GM18951 (cell line): ENCODE results near the gene PCBP2.

Experiments
- POLR2A ChIP-seq: IDR thresholded peaks from 4 replicates; pipeline ENCODE4 v1.6.1; 2011; ENCODE audit warnings: mild to moderate bottlenecking; ENCODE audit not compliant: insufficient read length, insufficient read depth; ENCODE audit errors: extremely low read depth
- in situ Hi-C: fragments of 300-500 bp; cut with MboI; formaldehyde crosslinking; loops from one replicate; pipeline ENCODE4 v1.12.0; 2022; ENCODE audit warnings: low sequenced_read_pairs, mixed read lengths, inconsistent platforms; ENCODE audit not compliant: unreplicated experiment

Gene PCBP2

DNA sequence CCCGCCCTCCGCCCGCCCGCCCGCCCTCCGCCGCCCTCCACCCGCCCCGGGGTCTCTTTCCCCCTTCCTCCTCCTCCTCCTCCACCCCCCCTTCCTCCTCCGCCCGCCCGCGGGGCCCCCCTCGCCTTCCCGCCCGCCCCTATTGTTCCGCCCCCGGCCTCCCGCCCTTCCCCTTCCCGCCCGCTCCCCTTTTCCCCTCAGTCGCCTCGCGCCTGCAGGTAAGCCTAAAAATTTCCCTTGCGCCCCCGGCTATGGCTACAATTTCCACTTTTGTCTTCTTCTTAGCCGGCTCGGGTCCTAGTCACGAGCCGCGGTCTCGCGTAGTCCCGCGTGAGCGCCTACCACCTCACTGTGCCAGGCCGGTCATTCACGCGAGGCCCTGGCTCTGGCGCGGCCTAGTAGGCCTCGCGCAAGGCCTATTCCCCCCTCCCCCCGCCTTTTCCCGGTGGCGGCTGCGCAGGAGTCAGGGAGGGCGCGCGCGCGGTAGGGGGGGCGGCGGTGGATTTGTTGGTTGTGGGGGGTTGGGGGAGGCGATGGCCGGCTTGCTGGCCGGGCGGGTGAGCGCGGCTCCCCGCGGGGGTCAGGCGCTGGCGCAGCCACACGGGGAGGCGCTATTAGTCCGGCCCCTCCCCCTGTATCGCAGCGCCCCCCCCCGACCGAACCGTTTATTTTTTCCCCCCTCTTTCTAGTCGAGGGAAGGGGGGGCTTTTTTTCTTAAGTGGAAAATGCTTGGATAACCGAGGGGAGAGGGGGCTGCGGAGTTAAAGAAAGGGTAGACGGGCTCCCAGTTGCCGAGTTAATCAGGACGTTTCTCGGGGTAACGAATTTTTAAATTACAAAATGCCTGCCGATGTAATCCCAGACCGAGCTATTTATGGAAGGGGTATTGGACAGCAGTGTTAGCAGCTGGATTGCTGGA lies 516 bp downstream of the PCBP2 start:
- no peak for TF ChIP-seq POLR2A
- in situ Hi-C loops, result no loop called here

DNA sequence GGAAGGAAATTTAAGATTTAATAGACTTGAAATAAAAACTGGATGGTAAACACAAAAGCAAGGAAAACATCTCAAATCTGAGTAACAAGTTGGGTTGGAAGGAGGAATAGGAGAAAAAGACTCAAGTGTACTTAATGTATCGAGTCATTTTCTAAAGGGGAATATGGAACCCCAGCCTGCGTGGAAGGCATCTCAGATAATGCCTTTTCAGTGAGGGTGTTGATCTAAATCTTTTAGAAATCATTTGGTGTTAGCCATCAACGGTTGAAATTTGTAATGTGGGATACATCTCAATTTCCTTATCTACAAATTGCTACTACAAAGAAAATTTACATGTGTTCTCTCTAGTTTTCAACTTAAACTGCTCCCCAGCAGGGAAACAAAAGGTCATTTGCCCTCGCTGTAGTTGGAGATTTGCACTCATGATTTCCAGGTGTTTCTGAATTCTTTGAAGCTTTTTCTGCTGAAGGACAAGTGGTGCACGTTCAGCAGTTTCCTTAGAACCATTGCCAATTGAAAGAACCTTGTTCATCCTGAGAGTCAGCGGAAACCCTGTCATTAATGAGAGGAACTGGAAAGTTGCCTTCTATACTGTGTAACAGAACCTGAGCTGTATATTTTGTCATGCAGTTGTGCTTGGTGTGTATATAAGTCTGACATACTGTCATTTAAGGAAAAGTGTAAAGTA lies 2.2 kb downstream of the PCBP2 start:
- in situ Hi-C loops, result no loop called here
- no peak for TF ChIP-seq POLR2A

DNA sequence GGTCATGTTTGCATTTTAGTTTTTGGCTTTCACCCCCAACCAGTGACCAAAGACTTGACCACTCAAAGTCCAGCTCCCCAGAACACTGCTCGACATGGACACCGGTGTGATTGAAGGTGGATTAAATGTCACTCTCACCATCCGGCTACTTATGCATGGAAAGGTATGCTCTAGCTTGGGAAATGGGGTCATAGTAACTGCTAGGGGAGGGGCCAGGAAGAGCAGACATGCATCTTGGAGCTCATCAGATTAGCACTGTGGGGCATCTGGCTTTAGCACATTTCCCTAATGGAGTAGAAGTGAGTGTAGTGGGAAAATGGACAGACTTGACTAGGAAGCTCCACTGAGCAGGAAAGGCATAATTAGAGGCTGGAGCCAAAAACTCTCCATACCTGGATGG lies 2.8 kb downstream of the PCBP2 start:
- in situ Hi-C loops, result no loop called here

DNA sequence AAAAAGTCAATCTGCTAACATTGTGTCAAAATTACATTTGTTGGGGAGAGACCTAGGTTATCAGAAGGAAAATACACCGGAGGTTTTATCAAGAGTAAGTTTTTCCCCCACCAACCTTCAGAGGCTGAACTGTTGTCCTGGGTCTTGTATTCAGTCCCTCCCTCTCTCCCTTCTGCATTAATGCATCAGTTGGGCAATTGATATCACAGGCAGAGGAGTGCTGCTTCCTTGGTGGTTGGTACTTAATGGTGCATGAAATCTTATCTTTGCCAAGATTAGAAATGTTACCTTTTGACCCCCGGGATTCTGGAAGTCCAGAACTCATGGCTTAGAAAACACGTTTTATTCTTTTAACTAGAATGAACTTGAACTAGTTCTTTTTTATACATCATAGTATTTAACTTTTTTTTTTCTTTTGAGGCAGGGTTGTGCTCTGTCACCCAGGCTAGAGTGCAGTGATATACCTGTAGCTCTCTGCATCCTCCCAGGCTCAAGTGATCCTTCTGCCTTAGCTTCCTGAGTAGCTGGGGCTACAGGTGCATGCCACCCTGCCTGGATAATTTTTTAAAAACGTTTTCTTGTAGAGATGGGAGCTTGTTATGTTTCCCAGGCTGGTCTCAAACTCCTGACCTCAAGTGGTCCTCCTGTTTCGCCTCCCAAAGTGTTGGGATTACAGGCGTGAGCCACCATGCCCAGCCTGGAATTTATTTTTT lies 4.9 kb downstream of the PCBP2 start:
- TF ChIP-seq POLR2A, result no peak
- in situ Hi-C loops, result no loop called here

More for the DNA sequence above, 2.8 kb downstream of the PCBP2 start:
- TF ChIP-seq POLR2A, result no peak

DNA sequence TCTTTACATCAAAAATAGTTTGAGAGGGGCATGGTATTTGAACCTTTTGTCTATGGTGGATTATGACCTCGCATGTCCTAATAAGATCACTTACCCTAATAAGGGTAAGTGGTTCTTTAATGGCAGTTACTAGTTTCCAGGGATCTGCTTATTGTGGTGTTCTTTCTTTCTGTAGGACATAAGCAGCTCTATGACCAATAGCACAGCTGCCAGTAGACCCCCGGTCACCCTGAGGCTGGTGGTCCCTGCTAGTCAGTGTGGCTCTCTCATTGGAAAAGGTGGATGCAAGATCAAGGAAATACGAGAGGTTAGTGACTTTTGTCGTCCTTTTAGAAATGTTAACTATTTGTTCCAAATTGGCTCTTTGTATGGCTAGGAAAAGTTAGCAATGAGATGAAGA lies 7.2 kb downstream of the PCBP2 start:
- no peak for TF ChIP-seq POLR2A
- in situ Hi-C loops, result no loop called here

DNA sequence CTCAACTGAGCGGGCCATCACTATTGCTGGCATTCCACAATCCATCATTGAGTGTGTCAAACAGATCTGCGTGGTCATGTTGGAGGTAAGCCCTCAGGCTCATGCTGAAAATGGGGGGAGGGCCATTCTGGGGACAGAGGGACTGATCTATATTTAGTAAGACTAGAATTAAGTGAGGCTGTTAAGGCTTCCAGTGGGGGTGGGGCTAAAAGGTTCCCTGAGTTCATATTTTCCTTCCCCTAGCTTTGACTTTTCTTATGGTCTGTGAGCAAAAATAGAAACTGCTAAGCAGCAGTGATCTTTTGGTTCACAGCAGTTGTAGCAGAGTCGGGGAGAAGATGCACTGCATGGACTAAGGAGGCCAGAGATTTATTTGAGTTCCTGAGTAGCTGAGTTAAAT lies 9.2 kb downstream of the PCBP2 start:
- in situ Hi-C loops, result no loop called here

DNA sequence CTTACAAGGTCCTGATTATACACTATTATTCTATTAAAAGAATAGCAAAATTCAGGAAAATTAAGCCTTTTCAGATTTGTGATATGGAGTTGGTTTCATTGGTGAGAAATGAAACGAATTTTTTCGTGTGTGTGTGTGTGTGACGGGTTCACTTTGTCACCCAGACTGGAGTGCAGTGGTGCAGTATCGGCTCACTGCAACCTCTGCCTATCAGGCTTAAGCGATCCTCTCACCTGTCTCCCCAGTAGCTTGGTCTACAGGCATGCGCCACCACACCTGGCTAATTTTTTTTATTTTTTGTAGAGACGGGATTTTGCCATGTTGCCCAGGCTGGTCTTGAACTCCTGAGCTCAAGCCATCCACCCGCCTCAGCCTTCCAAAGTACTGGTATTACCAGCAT lies 9.7 kb downstream of the PCBP2 start:
- in situ Hi-C loops, result no loop called here
- no peak for TF ChIP-seq POLR2A

More for the DNA sequence above, 9.2 kb downstream of the PCBP2 start:
- no peak for TF ChIP-seq POLR2A

DNA sequence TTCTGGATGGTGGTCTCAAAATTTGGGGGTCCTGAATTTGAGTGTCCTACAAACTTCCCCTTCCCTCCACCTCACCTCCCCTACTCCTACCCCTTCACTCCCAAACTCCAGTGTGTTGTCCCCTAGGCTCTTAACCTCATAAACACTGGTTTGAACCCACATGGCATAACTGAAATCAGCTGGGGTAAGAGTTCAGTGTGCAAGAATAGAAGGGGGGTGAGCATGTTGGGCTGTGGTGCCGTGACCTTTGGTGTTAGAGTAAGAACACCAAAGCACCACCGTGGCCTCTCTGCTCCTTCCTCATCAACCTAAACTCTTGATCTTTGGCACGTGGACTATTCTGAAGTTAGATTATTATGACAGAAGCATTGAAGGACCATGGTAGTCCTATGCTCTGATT lies 11.0 kb downstream of the PCBP2 start:
- in situ Hi-C loops, result no loop called here
- TF ChIP-seq POLR2A, result no peak

DNA sequence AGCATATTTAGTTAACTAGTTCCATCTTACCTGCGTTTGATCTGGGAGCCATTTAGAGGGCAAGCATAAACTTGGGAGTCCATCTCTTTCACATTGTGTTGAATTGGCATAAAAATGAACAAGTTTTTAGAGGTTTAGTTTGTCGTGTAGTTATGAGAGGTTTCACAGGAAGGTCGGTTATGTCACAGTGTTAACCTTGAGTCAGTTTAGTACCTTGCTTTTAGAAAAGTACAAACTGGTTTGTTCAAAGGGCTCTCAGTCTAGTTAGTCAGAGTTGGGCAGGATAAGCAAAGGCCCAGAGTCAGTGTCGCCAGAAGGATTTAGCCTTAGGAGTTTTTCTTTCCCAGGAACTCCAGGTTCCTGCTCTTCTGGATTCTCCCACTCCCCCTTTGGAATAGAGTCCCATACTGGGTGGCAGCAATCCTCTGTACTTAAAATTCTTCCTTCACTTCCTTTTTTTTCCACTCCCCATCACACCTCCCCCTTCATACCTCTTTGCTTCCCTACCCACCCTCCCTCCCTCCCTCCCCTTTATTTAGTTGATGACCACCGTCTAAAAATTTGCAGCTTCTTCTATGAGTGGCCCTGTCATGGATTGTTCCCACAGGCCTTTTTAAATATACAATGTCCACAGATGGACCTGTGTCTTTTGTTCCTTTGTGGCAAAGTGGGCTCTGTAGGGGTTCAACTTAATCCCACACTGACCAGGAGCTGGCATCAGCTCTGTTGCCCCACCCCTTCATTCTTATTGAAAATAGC lies 12.1 kb downstream of the PCBP2 start:
- in situ Hi-C loops, result no loop called here

DNA sequence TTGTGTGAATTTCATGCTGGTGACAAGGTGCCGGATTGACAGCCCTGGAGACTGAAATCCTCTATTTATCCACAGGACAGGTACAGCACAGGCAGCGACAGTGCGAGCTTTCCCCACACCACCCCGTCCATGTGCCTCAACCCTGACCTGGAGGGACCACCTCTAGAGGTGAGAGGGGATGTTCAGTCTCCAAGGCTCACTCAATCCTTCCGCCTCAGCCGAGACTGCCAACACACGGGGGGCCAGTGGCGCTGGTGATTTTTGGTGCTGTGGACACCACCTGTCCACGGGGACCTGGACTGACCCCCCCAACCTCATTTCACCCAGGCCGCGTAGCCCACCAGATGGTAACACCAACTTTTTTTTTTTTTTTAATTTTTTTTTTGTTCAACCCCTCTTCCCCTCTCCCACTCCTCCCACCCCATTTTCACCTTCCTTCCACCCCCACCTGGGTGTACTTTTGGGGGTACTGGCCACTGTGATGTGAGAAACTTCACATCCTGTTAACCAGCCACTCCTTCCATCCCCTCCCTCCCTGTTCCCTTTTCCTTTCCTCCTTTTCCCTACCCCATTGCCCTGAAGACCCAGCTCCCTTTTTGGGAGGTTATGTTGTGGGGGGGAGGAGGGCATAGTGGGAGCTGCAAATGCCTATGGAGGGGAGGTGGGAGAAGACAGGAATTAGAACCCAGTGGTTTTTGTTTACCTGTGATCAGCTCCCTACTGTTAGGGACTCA lies 12.9 kb downstream of the PCBP2 start:
- TF ChIP-seq POLR2A, result no peak
- in situ Hi-C loops, result no loop called here

More for the DNA sequence above, 12.1 kb downstream of the PCBP2 start:
- TF ChIP-seq POLR2A, result no peak

DNA sequence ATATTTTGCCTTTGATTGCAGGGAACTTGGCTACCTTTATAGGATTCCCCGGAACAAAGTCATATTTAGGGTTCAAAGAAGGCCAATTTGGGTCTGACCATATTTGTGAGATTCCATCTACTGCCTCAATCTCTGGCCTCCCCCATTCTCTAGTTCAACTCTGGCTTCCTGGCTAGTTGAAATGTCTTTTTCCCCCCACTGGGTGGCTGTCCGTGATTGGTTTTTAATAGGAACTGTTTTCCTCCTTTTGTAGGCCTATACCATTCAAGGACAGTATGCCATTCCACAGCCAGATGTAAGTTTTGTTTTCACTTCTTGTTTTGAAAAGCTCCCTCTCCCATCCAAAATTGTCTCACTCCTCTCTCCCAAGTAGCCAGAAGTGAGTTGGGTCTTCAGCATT lies 13.8 kb downstream of the PCBP2 start:
- in situ Hi-C loops, result no loop called here

DNA sequence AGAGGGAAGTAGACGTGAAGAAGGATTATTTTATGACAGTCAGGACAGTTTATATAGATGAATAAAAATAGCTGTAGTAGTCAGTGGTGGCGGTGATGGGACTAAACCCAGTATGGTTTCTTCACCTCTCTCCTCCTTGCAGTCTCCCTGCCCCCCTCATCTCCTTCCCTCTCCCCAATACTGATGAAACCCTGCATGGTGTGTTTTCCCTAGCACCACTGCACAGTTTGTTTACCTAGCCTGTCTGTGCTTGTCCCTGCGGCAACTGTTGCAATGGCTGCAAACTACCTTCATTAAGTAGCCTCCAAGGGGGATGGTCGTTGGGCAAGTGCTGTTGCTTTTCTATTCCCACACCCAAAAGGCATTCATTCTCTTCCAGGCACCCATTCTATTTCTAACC lies 14.7 kb downstream of the PCBP2 start:
- in situ Hi-C loops, result no loop called here

More for the DNA sequence above, 13.8 kb downstream of the PCBP2 start:
- no peak for TF ChIP-seq POLR2A

More for the DNA sequence above, 14.7 kb downstream of the PCBP2 start:
- no peak for TF ChIP-seq POLR2A
